ENCODE results near the gene PML.

- no peak for TF ChIP-seq ZNF10 (tag by site-specific recombination; IDR thresholded peaks at IDR 0.05)
- no peak for TF ChIP-seq ZNF654 (tag by site-specific recombination; IDR thresholded peaks at IDR 0.05; ENCODE audit: low read depth)
Measured at GRCh38 chr15:73992594-73992898, 2.0 kb upstream of the PML start.
